ENCODE data around the gene CADPS.

GRCh38 chr3:62727981-62728380 lies 147.2 kb downstream of the CADPS start:
- TF ChIP-seq, protein P1, sequence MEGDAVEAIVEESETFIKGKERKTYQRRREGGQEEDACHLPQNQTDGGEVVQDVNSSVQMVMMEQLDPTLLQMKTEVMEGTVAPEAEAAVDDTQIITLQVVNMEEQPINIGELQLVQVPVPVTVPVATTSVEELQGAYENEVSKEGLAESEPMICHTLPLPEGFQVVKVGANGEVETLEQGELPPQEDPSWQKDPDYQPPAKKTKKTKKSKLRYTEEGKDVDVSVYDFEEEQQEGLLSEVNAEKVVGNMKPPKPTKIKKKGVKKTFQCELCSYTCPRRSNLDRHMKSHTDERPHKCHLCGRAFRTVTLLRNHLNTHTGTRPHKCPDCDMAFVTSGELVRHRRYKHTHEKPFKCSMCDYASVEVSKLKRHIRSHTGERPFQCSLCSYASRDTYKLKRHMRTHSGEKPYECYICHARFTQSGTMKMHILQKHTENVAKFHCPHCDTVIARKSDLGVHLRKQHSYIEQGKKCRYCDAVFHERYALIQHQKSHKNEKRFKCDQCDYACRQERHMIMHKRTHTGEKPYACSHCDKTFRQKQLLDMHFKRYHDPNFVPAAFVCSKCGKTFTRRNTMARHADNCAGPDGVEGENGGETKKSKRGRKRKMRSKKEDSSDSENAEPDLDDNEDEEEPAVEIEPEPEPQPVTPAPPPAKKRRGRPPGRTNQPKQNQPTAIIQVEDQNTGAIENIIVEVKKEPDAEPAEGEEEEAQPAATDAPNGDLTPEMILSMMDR (conservative IDR thresholded peaks at IDR 0.05; ENCODE audit: low read length): no peak
- TF ChIP-seq EZH2phosphoT487 (IDR thresholded peaks at IDR 0.05; ENCODE audit: borderline replicate concordance): no peak

Data from Loucy (cell line).